Urothelium cell line (cell line): Measurements from ENCODE around the gene NMT1.

Experiments used
- DNase-seq: peaks from one replicate; pipeline ENCODE4 v3.0.0; 2011; ENCODE audit warnings: low spot score, mixed read lengths
- FAIRE-seq: peaks from 2 replicates; lab custom pipeline; 2011; peaks lifted over from hg19 to GRCh38; lab: Jason Lieb, UNC

The NMT1 gene

DNA sequence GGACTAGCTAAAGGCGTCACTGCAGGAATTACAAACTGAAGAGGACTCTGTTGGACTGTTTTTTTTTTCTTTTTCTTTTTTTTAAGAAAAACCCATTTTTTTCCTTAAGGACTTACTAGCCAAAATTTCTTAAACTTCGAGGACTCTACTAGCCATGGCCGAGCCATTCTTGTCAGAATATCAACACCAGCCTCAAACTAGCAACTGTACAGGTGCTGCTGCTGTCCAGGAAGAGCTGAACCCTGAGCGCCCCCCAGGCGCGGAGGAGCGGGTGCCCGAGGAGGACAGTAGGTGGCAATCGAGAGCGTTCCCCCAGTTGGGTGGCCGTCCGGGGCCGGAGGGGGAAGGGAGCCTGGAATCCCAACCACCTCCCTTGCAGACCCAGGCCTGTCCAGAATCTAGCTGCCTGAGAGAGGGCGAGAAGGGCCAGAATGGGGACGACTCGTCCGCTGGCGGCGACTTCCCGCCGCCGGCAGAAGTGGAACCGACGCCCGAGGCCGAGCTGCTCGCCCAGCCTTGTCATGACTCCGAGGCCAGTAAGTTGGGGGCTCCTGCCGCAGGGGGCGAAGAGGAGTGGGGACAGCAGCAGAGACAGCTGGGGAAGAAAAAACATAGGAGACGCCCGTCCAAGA, 88.0 kb downstream of the NMT1 start:
- FAIRE-seq, result no peak

DNA sequence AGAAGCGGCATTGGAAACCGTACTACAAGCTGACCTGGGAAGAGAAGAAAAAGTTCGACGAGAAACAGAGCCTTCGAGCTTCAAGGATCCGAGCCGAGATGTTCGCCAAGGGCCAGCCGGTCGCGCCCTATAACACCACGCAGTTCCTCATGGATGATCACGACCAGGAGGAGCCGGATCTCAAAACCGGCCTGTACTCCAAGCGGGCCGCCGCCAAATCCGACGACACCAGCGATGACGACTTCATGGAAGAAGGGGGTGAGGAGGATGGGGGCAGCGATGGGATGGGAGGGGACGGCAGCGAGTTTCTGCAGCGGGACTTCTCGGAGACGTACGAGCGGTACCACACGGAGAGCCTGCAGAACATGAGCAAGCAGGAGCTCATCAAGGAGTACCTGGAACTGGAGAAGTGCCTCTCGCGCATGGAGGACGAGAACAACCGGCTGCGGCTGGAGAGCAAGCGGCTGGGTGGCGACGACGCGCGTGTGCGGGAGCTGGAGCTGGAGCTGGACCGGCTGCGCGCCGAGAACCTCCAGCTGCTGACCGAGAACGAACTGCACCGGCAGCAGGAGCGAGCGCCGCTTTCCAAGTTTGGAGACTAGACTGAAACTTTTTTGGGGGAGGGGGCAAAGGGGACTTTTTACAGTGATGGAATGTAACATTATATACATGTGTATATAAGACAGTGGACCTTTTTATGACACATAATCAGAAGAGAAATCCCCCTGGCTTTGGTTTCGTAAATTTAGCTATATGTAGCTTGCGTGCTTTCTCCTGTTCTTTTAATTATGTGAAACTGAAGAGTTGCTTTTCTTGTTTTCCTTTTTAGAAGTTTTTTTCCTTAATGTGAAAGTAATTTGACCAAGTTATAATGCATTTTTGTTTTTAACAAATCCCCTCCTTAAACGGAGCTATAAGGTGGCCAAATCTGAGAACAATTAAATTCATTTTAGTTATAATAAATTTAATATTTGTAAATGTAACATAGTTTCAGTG, 88.8 kb downstream of the NMT1 start:
- FAIRE-seq (no peak), DNase-seq (no peak)

More for the DNA sequence above, 88.0 kb downstream of the NMT1 start:
- DNase-seq, result peak; percentile 85

DNA sequence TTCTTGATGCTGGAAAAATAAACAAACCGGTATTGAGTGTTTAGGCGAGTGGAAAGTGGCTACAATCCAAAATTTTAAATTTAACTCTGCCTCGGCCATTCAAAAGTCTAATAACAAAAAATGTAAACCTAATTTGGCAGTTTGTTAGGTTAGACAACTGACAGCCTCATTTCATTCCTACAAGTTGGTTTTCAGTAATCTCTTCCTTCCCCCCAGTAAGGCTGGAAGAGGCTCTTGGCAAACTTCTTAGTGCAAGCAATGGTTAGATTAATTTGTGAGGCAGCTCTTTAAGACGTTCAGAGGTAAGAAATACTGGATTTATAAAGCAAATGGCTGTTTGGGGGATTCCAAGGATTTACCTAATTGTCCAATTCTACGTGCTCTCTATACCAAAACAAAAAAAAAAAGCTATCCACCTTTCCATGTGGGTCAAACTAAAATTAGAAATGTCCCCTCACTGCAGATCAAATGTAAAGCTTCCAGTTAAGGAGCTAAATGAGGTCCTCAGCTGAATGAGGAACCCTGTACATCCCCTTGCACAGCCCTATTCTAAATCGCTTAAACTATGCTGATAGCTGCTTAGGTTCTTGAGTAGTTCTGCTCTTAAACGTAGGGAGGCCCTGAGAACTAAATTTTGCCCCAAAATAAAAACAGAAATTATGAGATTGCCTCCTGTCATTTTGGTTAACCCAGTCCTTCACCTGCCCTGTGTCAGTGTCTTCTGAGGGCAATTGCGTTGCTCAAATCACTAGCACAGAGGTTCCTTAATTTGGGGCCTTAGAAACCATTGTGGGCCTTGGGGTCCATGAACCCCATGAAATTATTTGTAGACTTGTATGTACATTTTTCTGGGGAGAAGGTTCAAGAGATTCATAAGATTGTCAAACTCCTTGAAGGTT, 90.0 kb downstream of the NMT1 start:
- no peak for FAIRE-seq
- no peak for DNase-seq

DNA sequence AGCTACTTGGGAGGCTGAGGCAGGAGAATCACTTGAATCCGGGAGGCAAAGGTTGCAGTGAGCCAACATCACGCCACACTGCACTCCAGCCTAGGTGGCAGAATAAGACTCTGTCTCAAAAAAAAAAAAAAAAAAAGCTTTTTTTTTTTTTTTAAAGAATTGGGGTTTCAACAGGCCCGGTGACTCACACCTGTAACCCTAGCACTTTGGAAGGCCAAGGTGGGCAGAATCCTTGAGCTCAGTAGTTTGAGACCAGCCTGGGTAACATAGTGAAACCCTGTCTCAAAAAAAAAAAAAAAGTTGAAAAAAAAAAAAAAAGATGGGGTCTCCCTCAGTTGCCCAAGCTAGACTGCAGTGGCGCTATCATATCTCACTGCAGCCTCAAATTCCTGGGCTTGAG, 93.9 kb downstream of the NMT1 start:
- FAIRE-seq (no peak), DNase-seq (no peak)

DNA sequence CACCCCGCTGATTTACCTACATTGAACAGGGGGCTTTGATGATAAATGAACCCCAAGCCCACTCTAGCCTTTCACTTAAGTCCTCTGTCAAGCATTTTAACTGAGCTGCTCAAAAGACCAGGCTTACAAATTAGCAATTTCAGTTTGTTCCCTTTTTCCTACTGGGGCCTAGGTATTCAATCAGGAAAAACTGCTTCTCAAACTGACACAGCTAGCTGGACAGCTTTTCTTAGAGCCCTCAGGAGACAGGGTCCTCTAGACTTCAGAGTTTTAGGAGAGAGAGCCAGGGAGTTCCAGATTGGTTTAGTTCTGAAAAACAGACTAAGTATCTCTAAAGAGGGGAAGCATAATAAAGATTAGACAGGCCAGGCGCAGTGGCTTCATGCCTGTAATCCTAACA, 94.4 kb downstream of the NMT1 start:
- FAIRE-seq (no peak), DNase-seq (no peak)

DNA sequence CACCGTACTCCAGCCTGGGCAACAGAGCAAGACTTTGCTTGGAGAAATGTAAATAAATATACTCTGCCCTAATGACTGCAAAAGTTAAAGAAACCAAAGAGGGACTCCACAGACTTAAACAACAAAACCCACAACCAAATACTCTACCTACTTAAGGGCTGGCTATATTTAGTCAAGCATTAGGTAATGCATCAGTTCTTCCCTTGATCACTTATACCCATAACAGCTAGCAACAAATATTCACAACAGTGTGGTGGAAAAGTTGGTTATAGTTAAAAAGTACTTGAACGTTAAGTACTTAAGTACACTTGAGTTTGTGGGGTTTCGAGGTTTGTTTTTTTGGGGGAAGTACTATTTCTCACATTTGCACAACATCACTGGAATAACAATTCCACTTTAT, 95.1 kb downstream of the NMT1 start:
- FAIRE-seq, result no peak

More for the DNA sequence above, 95.1 kb downstream of the NMT1 start:
- no peak for DNase-seq
